ENCODE measurements around the gene GRIN1. TPM values are rescaled to one million over a fixed set of nuclear protein-coding genes. Genes with fewer than 3 reads are reported as not detected.

Gene GRIN1
- total RNA-seq, 4 donors from 2014 or later, result 0.14 TPM; not detected in 3

GRCh38 chr9:137141050-137141810, 2.3 kb downstream of the GRIN1 start:
- no peak for DNase-seq
- Histone ChIP-seq H3K4me3 (no peak overlapping the region), H3K27ac (no peak overlapping the region), H3K4me1 (peaks cover 0 to 4% (median 0%) of the 10 kb centered on the region in 4 donors), H3K9me3 (no peaks in the 10 kb centered on the region), H3K36me3 (no peaks in the 10 kb centered on the region), H3K27me3 (peaks cover 90% of the 10 kb centered on the region)
- intact Hi-C loops (cut with DNase I; ENCODE audit: low total_unique reads), result no loop called here
- no peak for TF ChIP-seq POLR2AphosphoS5 (IDR thresholded peaks at IDR 0.05)
- TF ChIP-seq EP300 (IDR thresholded peaks at IDR 0.05; ENCODE audit: low read depth), result no peak
- TF ChIP-seq POLR2A (IDR thresholded peaks at IDR 0.05), result no peak
- TF ChIP-seq CTCF (IDR thresholded peaks at IDR 0.05), result no peak
- WGBS, 2 donors (ENCODE audit: low coverage in 1 of 2), result 69% methylated on average over 17 of the region's 17 CpGs; no CpG with 5 or more reads in 1 of the 2 donors
- in situ Hi-C loops (cut with MboI; ENCODE audit: low pct_ligation_motif_present in 1 of 4, low pct_unique_long_range_greater_than_20kb in 1 of 4, low sequenced_read_pairs in 3 of 4), result no loop called here

GRCh38 chr9:137141976-137142936, 3.3 kb downstream of the GRIN1 start:
- peaks cover 0 to 4% (median 0%) of the 10 kb centered on the region in 4 donors for H3K4me1 ChIP-seq
- WGBS, 2 donors (ENCODE audit: low coverage in 1 of 2), result 70 to 83% methylated on average over 1 to 24 of the region's 24 CpGs
- H3K27ac ChIP-seq, result no peak overlapping the region
- DNase-seq, result no peak
- no peak overlapping the region for H3K4me3 ChIP-seq
- no peaks in the 10 kb centered on the region for H3K9me3 ChIP-seq
- intact Hi-C loops (cut with DNase I; ENCODE audit: low total_unique reads) (no loop called here), in situ Hi-C loops (cut with MboI; ENCODE audit: low pct_ligation_motif_present in 1 of 4, low pct_unique_long_range_greater_than_20kb in 1 of 4, low sequenced_read_pairs in 3 of 4) (no loop called here)
- TF ChIP-seq POLR2A (IDR thresholded peaks at IDR 0.05), result no peak
- no peak for TF ChIP-seq CTCF (IDR thresholded peaks at IDR 0.05)
- TF ChIP-seq POLR2AphosphoS5 (IDR thresholded peaks at IDR 0.05), result no peak
- TF ChIP-seq EP300 (IDR thresholded peaks at IDR 0.05; ENCODE audit: low read depth), result no peak
- no peaks in the 10 kb centered on the region for H3K36me3 ChIP-seq
- H3K27me3 ChIP-seq, result peaks cover 84% of the 10 kb centered on the region

DNA sequence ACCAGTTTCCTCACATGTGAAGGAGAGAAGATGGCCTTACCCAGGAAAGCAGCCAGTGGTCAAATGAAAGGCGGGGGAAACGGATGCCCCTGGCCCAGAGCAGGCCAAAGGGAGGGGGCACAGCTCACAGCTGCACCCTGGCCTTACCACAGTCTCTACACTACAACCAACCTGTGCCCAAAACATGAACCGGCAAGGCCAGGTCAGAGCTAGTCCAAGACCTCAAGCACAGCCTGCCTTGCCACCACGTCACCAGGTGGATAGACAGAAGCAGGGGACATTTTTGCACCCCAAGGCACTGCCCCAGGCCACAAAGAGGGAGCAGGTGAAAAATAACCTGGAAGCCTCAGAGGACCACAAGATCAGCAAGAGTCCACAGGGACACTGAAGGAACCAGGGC, 4.5 kb downstream of the GRIN1 start:
- intact Hi-C loops (cut with DNase I; ENCODE audit: low total_unique reads) (no loop called here), in situ Hi-C loops (cut with MboI; ENCODE audit: low pct_ligation_motif_present in 1 of 4, low pct_unique_long_range_greater_than_20kb in 1 of 4, low sequenced_read_pairs in 3 of 4) (no loop called here)
- Histone ChIP-seq H3K36me3 (no peaks in the 10 kb centered on the region), H3K27me3 (peaks cover 82% of the 10 kb centered on the region), H3K4me1 (peaks cover 0 to 4% (median 0%) of the 10 kb centered on the region in 4 donors), H3K4me3 (no peak overlapping the region), H3K27ac (no peak overlapping the region), H3K9me3 (no peaks in the 10 kb centered on the region)
- no peak for DNase-seq
- WGBS, 2 donors (ENCODE audit: low coverage in 1 of 2), result 57% methylated on average over 4 of the region's 4 CpGs; no CpG with 5 or more reads in 1 of the 2 donors
- TF ChIP-seq EP300 (IDR thresholded peaks at IDR 0.05; ENCODE audit: low read depth) (no peak), POLR2AphosphoS5 (IDR thresholded peaks at IDR 0.05) (no peak), CTCF (IDR thresholded peaks at IDR 0.05) (no peak), POLR2A (IDR thresholded peaks at IDR 0.05) (no peak)
